GM23338 (cell line): ENCODE results near the gene NRG3. TPM values are rescaled to one million over a fixed set of nuclear protein-coding genes. Genes with fewer than 3 reads are reported as not detected.

Experiments used
- ATAC-seq: fragments of 200-7000 bp; cut with Tn5 transposase; 3 replicates; pipeline ENCODE4 v1.9.1; 2020
- DNase-seq: peaks from one replicate; pipeline ENCODE4 v3.0.0-alpha.2; 2015; ENCODE audit warnings: low spot score
- H2AFZ ChIP-seq: fragments of 200-600 bp; sonication (generic); 2 replicates; pipeline ENCODE4 v1.8.0; 2016; ENCODE audit warnings: antibody characterized with exemption, mild to moderate bottlenecking, moderate library complexity
- H3F3A ChIP-seq: fragments of 200-600 bp; sonication (generic); replicated peaks from 2 replicates; pipeline ENCODE4 v1.8.0; 2017; ENCODE audit warnings: antibody characterized with exemption, mixed run types, low read depth
- H3K27ac ChIP-seq: fragments of 200-600 bp; sonication (generic); 2 replicates; pipeline ENCODE4 v1.6.1; 2016; ENCODE audit warnings: low read depth
- H3K27me3 ChIP-seq: fragments of 200-600 bp; sonication (generic); 2 replicates; pipeline ENCODE4 v1.8.0; 2016; ENCODE audit warnings: mild to moderate bottlenecking, mixed run types, moderate library complexity; ENCODE audit not compliant: insufficient read depth
- H3K36me3 ChIP-seq: fragments of 200-600 bp; sonication (generic); 2 replicates; pipeline ENCODE4 v1.8.0; 2016; ENCODE audit warnings: mild to moderate bottlenecking; ENCODE audit not compliant: insufficient read depth
- H3K4me1 ChIP-seq: fragments of 200-600 bp; sonication (generic); 2 replicates; pipeline ENCODE4 v1.8.0; 2016; ENCODE audit warnings: mild to moderate bottlenecking, moderate library complexity; ENCODE audit not compliant: insufficient read depth
- H3K4me2 ChIP-seq: fragments of 200-600 bp; sonication (generic); 2 replicates; pipeline ENCODE4 v1.7.1; 2017; ENCODE audit warnings: mixed run types
- H3K4me3 ChIP-seq: fragments of 200-600 bp; sonication (generic); 2 replicates; pipeline ENCODE4 v1.6.1; 2016; ENCODE audit warnings: mixed run types
- H3K79me2 ChIP-seq: fragments of 200-600 bp; sonication (generic); replicated peaks from 2 replicates; pipeline ENCODE4 v1.8.0; 2017; ENCODE audit warnings: mild to moderate bottlenecking; ENCODE audit not compliant: insufficient read depth
- H3K9me2 ChIP-seq: fragments of 200-600 bp; sonication (generic); 2 replicates; pipeline ENCODE4 v1.8.0; 2017; ENCODE audit not compliant: insufficient read depth
- H4K20me1 ChIP-seq: fragments of 200-600 bp; sonication (generic); replicated peaks from 2 replicates; pipeline ENCODE4 v1.8.0; 2017; ENCODE audit warnings: mild to moderate bottlenecking; ENCODE audit not compliant: insufficient read depth
- H3K27ac Mint-ChIP-seq: 2 replicates; pipeline ENCODE4 v1.8.0; 2020; ENCODE audit warnings: inconsistent platforms, mild to moderate bottlenecking, moderate library complexity, mixed read lengths
- H3K27me3 Mint-ChIP-seq: 3 replicates; pipeline ENCODE4 v1.8.0; 2022; ENCODE audit warnings: low read depth, mild to moderate bottlenecking, moderate library complexity, mixed read lengths, inconsistent platforms; ENCODE audit not compliant: insufficient read depth, poor library complexity
- H3K36me3 Mint-ChIP-seq: 3 replicates; pipeline ENCODE4 v1.8.0; 2021; ENCODE audit warnings: low read depth, mild to moderate bottlenecking, inconsistent platforms, moderate library complexity, mixed read lengths
- H3K4me1 Mint-ChIP-seq: 3 replicates; pipeline ENCODE4 v1.8.0; 2020; ENCODE audit warnings: mild to moderate bottlenecking, inconsistent platforms, mixed read lengths
- H3K4me3 Mint-ChIP-seq: 3 replicates; pipeline ENCODE4 v1.8.0; 2021; ENCODE audit warnings: moderate library complexity, mild to moderate bottlenecking, inconsistent platforms, mixed read lengths
- H3K9me3 Mint-ChIP-seq: 3 replicates; pipeline ENCODE4 v1.8.0; 2020; ENCODE audit warnings: moderate library complexity, mild to moderate bottlenecking, inconsistent platforms, mixed read lengths
- CREB1 ChIP-seq: fragments of 250-450 bp; sonication (Bioruptor Pico); IDR thresholded peaks from 2 replicates; pipeline ENCODE4 v1.5.0; 2020; ENCODE audit warnings: low read depth, mild to moderate bottlenecking, moderate library complexity
- CTCF ChIP-seq, 2 experiments: fragments of 200-600 bp in 1 of 2; sonication (generic) in 1 of 2; conservative IDR thresholded peaks; 2 replicates each; pipeline versions ENCODE4 v1.5.1 to v1.6.1; 2016 to 2017; ENCODE audit warnings: antibody characterized with exemption in 2 of 2, low read depth in 2 of 2, mild to moderate bottlenecking in 2 of 2, moderate library complexity in 1 of 2
- EZH2phosphoT487 ChIP-seq: fragments of 200-600 bp; sonication (generic); IDR thresholded peaks from one replicate; pipeline ENCODE4 v1.8.1; 2018; ENCODE audit warnings: antibody characterized with exemption; ENCODE audit not compliant: unreplicated experiment
- NANOG ChIP-seq: IDR thresholded peaks from 2 replicates; pipeline ENCODE4 v1.6.1; 2016; ENCODE audit warnings: antibody characterized with exemption, borderline replicate concordance
- REST ChIP-seq: IDR thresholded peaks from one replicate; pipeline ENCODE4 v1.6.1; 2018; ENCODE audit warnings: antibody characterized with exemption; ENCODE audit not compliant: unreplicated experiment
- STAT1 ChIP-seq: IDR thresholded peaks from one replicate; pipeline ENCODE4 v1.6.1; 2016; ENCODE audit warnings: antibody characterized with exemption; ENCODE audit not compliant: unreplicated experiment
- ZNF114 ChIP-seq: fragments of 250-450 bp; sonication (Bioruptor Pico); IDR thresholded peaks from 2 replicates; pipeline ENCODE4 v1.5.0; 2020; ENCODE audit warnings: mild to moderate bottlenecking, moderate library complexity
- ZNF331 ChIP-seq: fragments of 250-450 bp; sonication (Bioruptor Pico); IDR thresholded peaks from 2 replicates; pipeline ENCODE4 v1.5.0; 2020; ENCODE audit warnings: low read depth, mild to moderate bottlenecking, moderate library complexity
- ZNF462 ChIP-seq: fragments of 250-450 bp; sonication (Bioruptor Pico); IDR thresholded peaks from 2 replicates; pipeline ENCODE4 v1.5.0; 2020; ENCODE audit warnings: mild to moderate bottlenecking, moderate library complexity
- polyA plus RNA-seq: library from polyadenylated mRNA; unstranded; fragments of >200 nt; fragmentation: Nextera tagmentation; extraction: Ambion mirVana; gene quantifications from 2 replicates; pipeline ENCODE4 v1.2.1, GENCODE V29; 2016
- total RNA-seq: library from RNA; depleted of rRNA; stranded (reverse); fragments of >200 nt; shearing (Covaris generic); gene quantifications from 2 replicates; pipeline ENCODE4 v1.2.3, GENCODE V29; 2014

The NRG3 gene
- total and polyA plus RNA-seq, 2 experiments from 2014 or later, result 1.9 to 3.9 TPM

GRCh38 chr10:82089327-82089726 lies 214.3 kb downstream of the NRG3 start:
- H3K4me2 ChIP-seq, result peak overlapping the region; percentile 39
- no peaks in the 10 kb centered on the region for H3K27me3 ChIP-seq
- peaks cover 22% of the 10 kb centered on the region for H3K4me1 ChIP-seq
- H2AFZ ChIP-seq, result no peak overlapping the region
- peaks cover 5% of the 10 kb centered on the region for H3K4me1 Mint-ChIP-seq
- H3F3A ChIP-seq, result no peaks in the 10 kb centered on the region
- DNase-seq (peak; percentile 55), ATAC-seq (peak; percentile 90)
- H3K4me3 ChIP-seq, result no peak overlapping the region
- no peaks in the 10 kb centered on the region for H3K36me3 Mint-ChIP-seq
- 0 out of 4 replicates have a peak, but pooled peaks of 1 of the 2 experiments have one; percentile 11 for TF ChIP-seq CTCF (conservative IDR thresholded peaks at IDR 0.05; ENCODE audit: low read depth in 2 of 2)
- TF ChIP-seq ZNF462 (CRISPR knock-in tag), result no peak
- H3K9me2 ChIP-seq, result no peaks in the 10 kb centered on the region
- H3K27me3 Mint-ChIP-seq, result peaks cover 1% of the 10 kb centered on the region
- H3K27ac Mint-ChIP-seq, result no peak overlapping the region
- no peak overlapping the region for H3K4me3 Mint-ChIP-seq
- H4K20me1 ChIP-seq, result no peaks in the 10 kb centered on the region
- H3K36me3 ChIP-seq, result no peaks in the 10 kb centered on the region
- H3K79me2 ChIP-seq, result no peaks in the 10 kb centered on the region
- H3K9me3 Mint-ChIP-seq, result no peaks in the 10 kb centered on the region
- H3K27ac ChIP-seq, result no peak overlapping the region

- peaks cover 5% of the 10 kb centered on the region for H3K4me1 Mint-ChIP-seq
- no peak overlapping the region for H3K4me3 Mint-ChIP-seq
- Histone ChIP-seq H3K9me2 (no peaks in the 10 kb centered on the region), H3K27ac (no peak overlapping the region), H4K20me1 (no peaks in the 10 kb centered on the region), H3F3A (no peaks in the 10 kb centered on the region), H2AFZ (no peak overlapping the region), H3K27me3 (no peaks in the 10 kb centered on the region), H3K36me3 (no peaks in the 10 kb centered on the region), H3K79me2 (no peaks in the 10 kb centered on the region), H3K4me2 (no peak overlapping the region), H3K4me3 (no peak overlapping the region), H3K4me1 (peaks cover 22% of the 10 kb centered on the region)
- H3K27me3 Mint-ChIP-seq, result no peaks in the 10 kb centered on the region
- H3K9me3 Mint-ChIP-seq, result no peaks in the 10 kb centered on the region
- H3K27ac Mint-ChIP-seq, result no peak overlapping the region
- no peaks in the 10 kb centered on the region for H3K36me3 Mint-ChIP-seq
- ATAC-seq (no peak), DNase-seq (no peak)
- no peak for TF ChIP-seq ZNF114
- TF ChIP-seq EZH2phosphoT487, result no peak
- TF ChIP-seq ZNF331 (CRISPR knock-in tag), result no peak
- TF ChIP-seq REST, result no peak
- no peak for TF ChIP-seq NANOG
- no peak for TF ChIP-seq STAT1
- TF ChIP-seq CREB1 (CRISPR knock-in tag), result no peak
These were observed 216.4 kb downstream of the NRG3 start for GRCh38 chr10:82091413-82091812.
